T-helper 2 cell treated with Interferon-gamma antibody and Interleukin-4, amounts not matched to agents 5 μg/mL and 100 μg/mL, for 36 hours (primary cell): Measurements from ENCODE around the gene ENPP6.
"Not testable (repeated sequence)": the region's sequence is repeated elsewhere in the genome, so short reads cannot be mapped to it uniquely, and the experiment has no call there.

Experiments used
- DNase-seq: peaks from one replicate; pipeline ENCODE4 v3.0.0; 2021; ENCODE audit warnings: low spot score
- H3K27ac Mint-ChIP-seq: one replicate; pipeline ENCODE4 v1.8.0; 2021; ENCODE audit warnings: mild to moderate bottlenecking, mixed read lengths
- H3K27me3 Mint-ChIP-seq: one replicate; pipeline ENCODE4 v1.8.0; 2021; ENCODE audit warnings: low read depth, mixed read lengths
- H3K36me3 Mint-ChIP-seq: one replicate; pipeline ENCODE4 v1.8.0; 2021; ENCODE audit warnings: low read depth, mixed read lengths
- H3K4me1 Mint-ChIP-seq: one replicate; pipeline ENCODE4 v1.8.0; 2021; ENCODE audit warnings: low read depth, mixed read lengths
- H3K4me3 Mint-ChIP-seq: one replicate; pipeline ENCODE4 v1.8.0; 2022; ENCODE audit warnings: mild to moderate bottlenecking, moderate library complexity, mixed read lengths
- H3K9me3 Mint-ChIP-seq: one replicate; pipeline ENCODE4 v1.8.0; 2021; ENCODE audit warnings: mixed read lengths

The ENPP6 gene

GRCh38 chr4:184215709-184216328 lies 1.9 kb downstream of the ENPP6 start:
- no peaks in the 10 kb centered on the region for H3K9me3 Mint-ChIP-seq
- H3K4me1 Mint-ChIP-seq: no peaks in the 10 kb centered on the region
- no peak for DNase-seq
- no peak overlapping the region for H3K27ac Mint-ChIP-seq
- peaks cover 21% of the 10 kb centered on the region for H3K27me3 Mint-ChIP-seq
- H3K4me3 Mint-ChIP-seq: no peak overlapping the region
- no peaks in the 10 kb centered on the region for H3K36me3 Mint-ChIP-seq

DNA sequence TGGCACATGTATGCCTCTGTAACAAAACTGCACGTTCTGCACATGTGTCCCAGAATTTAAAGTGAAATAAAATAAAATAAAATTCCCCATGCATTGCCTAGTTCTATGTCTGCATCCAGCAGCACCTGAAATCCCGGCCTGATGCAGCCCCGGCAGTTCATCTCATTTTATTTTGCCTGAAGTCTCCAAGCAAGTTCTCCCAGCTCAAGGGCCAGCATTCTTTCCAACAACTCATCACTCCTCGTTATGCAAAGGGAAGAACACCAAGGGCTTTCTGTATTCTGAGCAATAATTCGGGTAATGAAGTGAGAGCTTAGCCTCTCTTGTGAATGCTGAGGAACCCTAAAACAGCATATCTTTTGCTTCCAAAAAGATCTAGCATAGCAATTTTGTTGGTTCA lies 2.7 kb downstream of the ENPP6 start:
- no peak overlapping the region for H3K4me3 Mint-ChIP-seq
- H3K4me1 Mint-ChIP-seq: no peaks in the 10 kb centered on the region
- H3K27me3 Mint-ChIP-seq: peaks cover 17% of the 10 kb centered on the region
- no peaks in the 10 kb centered on the region for H3K36me3 Mint-ChIP-seq
- no peak overlapping the region for H3K27ac Mint-ChIP-seq
- no peaks in the 10 kb centered on the region for H3K9me3 Mint-ChIP-seq
- no peak for DNase-seq

DNA sequence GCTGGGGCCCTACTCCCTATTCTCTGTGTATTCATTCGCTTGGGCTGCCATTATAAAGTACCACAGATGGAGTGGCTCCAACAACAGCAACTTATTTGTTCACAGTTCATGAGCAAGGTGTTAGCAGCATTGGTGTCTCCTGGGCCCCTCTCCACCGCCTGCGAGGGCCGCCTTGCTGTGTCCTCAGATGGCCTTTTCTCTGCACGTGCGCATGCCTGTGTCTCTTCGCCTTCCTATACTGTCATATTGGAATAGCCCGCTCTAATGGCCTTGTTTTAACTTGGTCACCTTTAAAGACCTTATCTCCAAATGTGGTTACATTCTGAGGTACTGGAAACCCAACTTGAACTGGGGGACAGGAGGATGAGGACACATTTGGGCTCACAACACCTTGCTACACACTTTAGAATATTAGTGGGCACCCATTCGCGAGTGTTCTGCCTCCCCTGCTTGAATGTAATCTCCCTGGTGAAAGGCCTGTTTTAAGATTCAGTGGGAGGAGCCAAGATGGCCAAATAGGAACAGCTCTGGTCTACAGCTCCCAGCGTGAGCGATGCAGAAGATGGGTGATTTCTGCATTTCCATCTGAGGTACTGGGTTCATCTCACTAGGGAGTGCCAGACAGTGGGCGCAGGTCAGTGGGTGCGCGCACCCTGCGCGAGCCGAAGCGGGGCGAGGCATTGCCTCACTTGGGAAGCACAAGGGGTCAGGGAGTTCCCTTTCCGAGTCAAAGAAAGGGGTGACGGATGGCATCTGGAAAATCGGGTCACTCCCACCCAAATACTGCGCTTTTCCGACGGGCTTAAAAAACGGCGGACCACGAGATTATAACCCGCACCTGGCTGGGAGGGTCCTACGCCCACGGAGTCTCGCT lies 9.7 kb downstream of the ENPP6 start:
- DNase-seq, H3K4me1 Mint-ChIP-seq, H3K27ac Mint-ChIP-seq, H3K27me3 Mint-ChIP-seq, H3K36me3 Mint-ChIP-seq, H3K4me3 Mint-ChIP-seq, H3K9me3 Mint-ChIP-seq: not testable (repeated sequence)

DNA sequence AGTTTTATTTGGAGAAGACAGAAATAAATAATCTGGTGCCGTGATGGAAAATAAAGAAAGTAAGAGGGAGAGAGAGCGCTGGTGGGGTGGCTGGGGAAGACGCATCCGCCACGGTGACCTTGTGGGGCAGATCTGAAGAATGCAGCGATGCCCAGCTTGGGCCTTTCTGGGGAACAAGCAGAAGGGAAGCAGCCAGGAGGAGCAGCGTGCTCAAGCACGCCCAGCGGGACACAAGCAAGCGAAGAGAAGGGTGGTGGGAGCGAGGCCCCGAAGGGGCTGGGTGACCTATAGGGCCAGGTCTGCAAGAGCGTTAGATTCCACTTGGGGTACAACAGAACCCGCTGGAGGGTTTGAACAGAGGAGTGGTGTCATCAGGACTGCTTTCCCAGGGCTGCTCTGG lies 12.4 kb downstream of the ENPP6 start:
- peaks cover 9% of the 10 kb centered on the region for H3K27me3 Mint-ChIP-seq
- H3K4me1 Mint-ChIP-seq: no peaks in the 10 kb centered on the region
- no peaks in the 10 kb centered on the region for H3K9me3 Mint-ChIP-seq
- no peaks in the 10 kb centered on the region for H3K36me3 Mint-ChIP-seq
- DNase-seq: no peak
- H3K27ac Mint-ChIP-seq: no peak overlapping the region
- H3K4me3 Mint-ChIP-seq: no peak overlapping the region

- H3K4me1 Mint-ChIP-seq: no peaks in the 10 kb centered on the region
- H3K9me3 Mint-ChIP-seq: no peaks in the 10 kb centered on the region
- H3K4me3 Mint-ChIP-seq: no peak overlapping the region
- no peak for DNase-seq
- H3K27me3 Mint-ChIP-seq: peaks cover 9% of the 10 kb centered on the region
- H3K36me3 Mint-ChIP-seq: no peaks in the 10 kb centered on the region
- no peak overlapping the region for H3K27ac Mint-ChIP-seq
These were observed 14.4 kb downstream of the ENPP6 start for GRCh38 chr4:184203300-184203699.

DNA sequence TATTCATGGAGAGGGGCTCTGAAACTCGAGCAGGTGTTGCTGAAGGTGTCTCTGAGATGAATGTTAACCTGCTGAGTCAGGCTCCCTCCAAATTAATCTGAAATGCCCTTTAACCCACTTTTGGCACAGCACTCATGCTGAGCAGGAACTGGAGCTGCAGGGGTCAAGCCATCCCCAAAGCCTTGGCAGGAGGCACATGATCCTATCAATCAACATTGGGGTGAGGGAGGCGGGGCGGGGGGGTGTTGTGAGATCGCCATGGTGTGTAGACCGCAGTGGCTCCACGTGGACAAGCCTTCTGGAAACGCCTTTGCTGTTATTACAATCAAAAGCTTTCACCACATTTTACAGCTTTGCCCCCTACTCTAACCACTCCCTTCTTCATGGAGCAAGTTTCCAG lies 16.5 kb downstream of the ENPP6 start:
- no peak overlapping the region for H3K27ac Mint-ChIP-seq
- H3K4me1 Mint-ChIP-seq: no peaks in the 10 kb centered on the region
- no peaks in the 10 kb centered on the region for H3K9me3 Mint-ChIP-seq
- DNase-seq: no peak
- H3K36me3 Mint-ChIP-seq: no peaks in the 10 kb centered on the region
- no peak overlapping the region for H3K4me3 Mint-ChIP-seq
- peaks cover 19% of the 10 kb centered on the region for H3K27me3 Mint-ChIP-seq

- Mint-ChIP-seq H3K36me3 (no peaks in the 10 kb centered on the region), H3K27ac (no peak overlapping the region), H3K27me3 (peaks cover 25% of the 10 kb centered on the region), H3K4me3 (no peak overlapping the region), H3K9me3 (no peaks in the 10 kb centered on the region), H3K4me1 (no peaks in the 10 kb centered on the region)
- no peak for DNase-seq
These were observed 17.4 kb downstream of the ENPP6 start for GRCh38 chr4:184200296-184200695.

GRCh38 chr4:184199780-184200179 lies 17.9 kb downstream of the ENPP6 start:
- no peak overlapping the region for H3K4me3 Mint-ChIP-seq
- H3K36me3 Mint-ChIP-seq: no peaks in the 10 kb centered on the region
- no peak overlapping the region for H3K27ac Mint-ChIP-seq
- peaks cover 27% of the 10 kb centered on the region for H3K27me3 Mint-ChIP-seq
- H3K9me3 Mint-ChIP-seq: no peaks in the 10 kb centered on the region
- H3K4me1 Mint-ChIP-seq: no peaks in the 10 kb centered on the region
- no peak for DNase-seq

GRCh38 chr4:184198190-184198589 lies 19.5 kb downstream of the ENPP6 start:
- Mint-ChIP-seq H3K9me3 (no peaks in the 10 kb centered on the region), H3K27me3 (peaks cover 27% of the 10 kb centered on the region), H3K4me1 (no peaks in the 10 kb centered on the region), H3K27ac (no peak overlapping the region), H3K4me3 (no peak overlapping the region), H3K36me3 (no peaks in the 10 kb centered on the region)
- DNase-seq: no peak

- Mint-ChIP-seq H3K9me3 (no peaks in the 10 kb centered on the region), H3K4me3 (no peak overlapping the region), H3K27me3 (peaks cover 25% of the 10 kb centered on the region), H3K27ac (no peak overlapping the region), H3K4me1 (no peaks in the 10 kb centered on the region), H3K36me3 (no peaks in the 10 kb centered on the region)
- no peak for DNase-seq
These were observed 20.1 kb downstream of the ENPP6 start for GRCh38 chr4:184197536-184198082.

GRCh38 chr4:184196730-184197385 lies 20.8 kb downstream of the ENPP6 start:
- no peak for DNase-seq
- Mint-ChIP-seq H3K27ac (no peak overlapping the region), H3K4me1 (no peaks in the 10 kb centered on the region), H3K9me3 (no peaks in the 10 kb centered on the region), H3K4me3 (no peak overlapping the region), H3K36me3 (no peaks in the 10 kb centered on the region), H3K27me3 (peaks cover 20% of the 10 kb centered on the region)

DNA sequence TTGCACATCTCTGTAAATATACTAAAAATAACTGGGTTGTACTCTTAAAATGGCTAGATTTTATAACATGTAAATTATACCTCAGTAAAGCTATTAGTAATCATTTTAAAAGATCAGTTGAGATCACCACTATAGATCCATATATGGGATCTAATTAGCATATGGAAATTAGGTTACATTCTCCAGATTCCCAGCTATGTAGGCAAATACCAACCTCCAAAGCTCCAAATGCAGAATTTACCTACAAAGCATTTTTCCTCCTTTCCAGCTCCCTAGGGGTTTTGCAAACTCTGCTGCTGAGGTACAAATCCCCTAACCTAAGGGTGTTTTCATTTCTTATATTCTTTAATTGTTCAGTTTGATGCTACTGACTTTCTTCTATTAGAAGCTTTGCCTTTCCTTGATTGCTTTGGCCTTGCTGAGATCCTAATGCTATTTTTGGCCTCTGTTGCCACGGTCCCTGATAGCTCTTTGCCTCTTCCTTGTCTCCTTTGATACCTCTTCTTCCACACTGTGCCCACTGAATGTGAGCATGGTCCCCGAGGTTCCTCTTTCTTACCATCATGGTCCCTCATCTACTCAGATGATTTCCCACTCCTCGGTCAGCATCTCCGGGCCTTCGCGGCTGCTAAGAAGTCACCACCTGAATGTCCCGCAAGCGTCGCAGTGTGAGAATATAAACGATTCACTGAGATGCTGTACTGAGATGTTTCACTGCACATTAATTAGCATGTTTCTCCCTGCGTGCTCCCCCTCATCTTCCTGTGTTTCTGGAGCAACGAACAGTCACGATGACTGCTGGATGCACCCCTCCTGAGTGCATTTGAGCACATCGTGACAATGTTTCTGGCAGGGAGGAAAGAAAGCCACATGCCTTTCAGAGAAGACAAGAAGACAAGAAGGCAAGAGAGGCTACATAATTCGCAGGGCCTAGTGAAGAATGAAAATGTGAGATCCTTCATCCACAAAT lies 23.8 kb downstream of the ENPP6 start:
- H3K36me3 Mint-ChIP-seq: no peaks in the 10 kb centered on the region

DNA sequence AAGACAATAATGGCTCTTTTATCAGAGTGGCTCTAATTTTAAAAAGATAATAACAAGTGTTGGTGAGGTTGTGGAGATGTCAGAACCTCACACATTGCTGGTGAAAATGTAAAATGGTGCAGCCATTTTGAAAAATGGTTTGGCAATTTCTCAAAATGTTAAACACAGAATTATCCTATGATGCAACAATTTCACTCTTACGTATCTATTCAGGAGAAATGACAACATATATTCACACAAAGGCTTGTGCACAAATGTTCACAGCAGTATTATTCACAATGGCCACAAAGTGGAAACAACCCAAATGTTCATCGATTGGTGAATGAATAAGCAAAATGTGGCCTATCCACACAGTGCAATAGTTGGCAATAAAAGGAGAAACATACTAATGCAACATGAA lies 24.7 kb downstream of the ENPP6 start:
- Mint-ChIP-seq H3K27ac (no peak overlapping the region), H3K9me3 (no peaks in the 10 kb centered on the region), H3K36me3 (no peaks in the 10 kb centered on the region), H3K27me3 (peaks cover 22% of the 10 kb centered on the region), H3K4me1 (no peaks in the 10 kb centered on the region), H3K4me3 (no peak overlapping the region)
- no peak for DNase-seq

More for the DNA sequence above, 23.8 kb downstream of the ENPP6 start:
- no peaks in the 10 kb centered on the region for H3K4me1 Mint-ChIP-seq
- DNase-seq: no peak
- H3K27me3 Mint-ChIP-seq: peaks cover 22% of the 10 kb centered on the region
- H3K9me3 Mint-ChIP-seq: no peaks in the 10 kb centered on the region
- no peak overlapping the region for H3K4me3 Mint-ChIP-seq
- no peak overlapping the region for H3K27ac Mint-ChIP-seq
